Activated naive CD4-positive, alpha-beta T cell treated with anti-CD3 and anti-CD28 coated beads for 36 hours (primary cell): Measurements from ENCODE around the gene BHLHE23. TPM values are rescaled to one million over a fixed set of nuclear protein-coding genes. Genes with fewer than 3 reads are reported as not detected.
"Not testable (repeated sequence)": the region's sequence is repeated elsewhere in the genome, so short reads cannot be mapped to it uniquely, and the experiment has no call there.

Source experiments
- CTCF ChIA-PET: fragments of 350-600 bp; sonication (Branson Sonifier 250); formaldehyde crosslinking; loops from one replicate; lab custom pipeline; 2021; ENCODE audit warnings: antibody characterized with exemption; lab: Charles Lee
- DNase-seq: peaks from one replicate; pipeline ENCODE4 v3.0.0-alpha.2; 2020
- H3K27ac Mint-ChIP-seq: one replicate; pipeline ENCODE4 v1.8.0; 2021; ENCODE audit warnings: mild to moderate bottlenecking, mixed read lengths
- H3K27me3 Mint-ChIP-seq: one replicate; pipeline ENCODE4 v1.8.0; 2021; ENCODE audit warnings: low read depth, mixed read lengths
- H3K36me3 Mint-ChIP-seq: one replicate; pipeline ENCODE4 v1.8.0; 2021; ENCODE audit warnings: low read depth, mixed read lengths
- H3K4me1 Mint-ChIP-seq: one replicate; pipeline ENCODE4 v1.8.0; 2021; ENCODE audit warnings: low read depth, mixed read lengths
- H3K4me3 Mint-ChIP-seq: one replicate; pipeline ENCODE4 v1.8.0; 2021; ENCODE audit warnings: mild to moderate bottlenecking, moderate library complexity, mixed read lengths
- H3K9me3 Mint-ChIP-seq: one replicate; pipeline ENCODE4 v1.8.0; 2021; ENCODE audit warnings: mixed read lengths
- intact Hi-C: fragments of 100-400 bp; cut with micrococcal nuclease; formaldehyde crosslinking; loops from one replicate; pipeline ENCODE4 v1.15.1; 2023
- total RNA-seq, 2 experiments: library from RNA; stranded (reverse); gene quantifications; one replicate each; pipeline ENCODE4 v1.2.3, GENCODE V29; 2021

Gene BHLHE23
- total RNA-seq, 2 experiments from 2014 or later = not detected

DNA sequence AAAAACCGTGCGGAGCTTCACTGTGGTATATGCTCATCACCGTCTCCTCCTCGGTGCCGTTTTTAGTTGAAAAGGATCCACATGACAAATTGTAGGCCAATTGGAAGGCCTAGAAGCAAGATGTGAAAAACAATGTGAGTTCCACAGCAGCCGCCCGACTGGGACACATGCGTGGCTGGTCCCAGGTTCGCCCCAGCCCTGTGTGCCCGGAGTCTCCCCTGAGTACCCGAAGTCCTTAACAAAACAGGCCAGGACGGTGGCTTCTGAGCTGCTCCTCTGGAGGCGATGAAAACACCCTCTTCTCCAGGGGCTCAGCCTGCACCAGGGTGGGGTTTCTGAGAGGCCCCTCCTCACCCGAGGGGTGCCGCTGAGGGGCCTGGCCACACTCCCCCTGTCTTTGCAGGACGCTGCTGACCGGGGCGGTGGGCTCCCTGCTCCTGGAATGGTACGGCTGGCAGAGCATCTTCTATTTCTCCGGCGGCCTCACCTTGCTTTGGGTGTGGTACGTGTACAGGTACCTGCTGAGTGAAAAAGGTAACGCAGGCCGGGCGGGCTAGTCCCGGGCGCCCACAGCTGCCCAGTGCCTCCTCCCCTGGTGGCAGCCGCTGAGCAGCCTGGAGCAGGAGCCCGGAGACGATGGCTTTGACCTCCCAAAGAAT, 44.4 kb downstream of the BHLHE23 start:
- Mint-ChIP-seq H3K27me3 (no peaks in the 10 kb centered on the region), H3K36me3 (no peaks in the 10 kb centered on the region)

DNA sequence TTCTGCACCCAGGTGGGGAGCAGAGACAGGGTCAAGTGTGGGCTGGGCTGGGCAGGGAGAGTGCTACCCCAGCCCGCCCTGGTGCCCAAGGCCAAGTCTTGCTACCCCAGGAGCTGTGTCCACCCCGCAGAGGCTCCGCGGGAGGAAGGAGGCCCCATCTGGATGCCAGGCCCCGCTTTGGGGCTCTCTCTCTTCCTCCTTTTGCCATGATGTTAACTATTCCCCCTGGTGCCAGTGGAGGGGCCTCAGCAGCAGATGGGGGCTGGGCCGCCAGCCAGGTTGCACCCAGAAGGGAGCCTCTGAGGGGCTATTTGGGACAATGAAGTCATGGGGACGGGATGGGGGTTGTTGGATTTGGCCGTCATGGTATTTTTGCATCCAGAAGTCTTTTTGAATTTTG, 45.0 kb downstream of the BHLHE23 start:
- peaks cover 17% of the 10 kb centered on the region for H3K4me1 Mint-ChIP-seq
- H3K36me3 Mint-ChIP-seq = no peaks in the 10 kb centered on the region
- intact Hi-C loops = no loop called here
- CTCF ChIA-PET = interaction anchor here (1.1 kb wide), 1 partner anchor 11 kb away, joined by 3 read pairs; no protein-coding TSS in a partner anchor
- no peak overlapping the region for H3K27ac Mint-ChIP-seq
- H3K27me3 Mint-ChIP-seq = no peaks in the 10 kb centered on the region
- no peaks in the 10 kb centered on the region for H3K9me3 Mint-ChIP-seq
- DNase-seq = no peak
- H3K4me3 Mint-ChIP-seq = no peak overlapping the region

More for the DNA sequence above, 44.4 kb downstream of the BHLHE23 start:
- CTCF ChIA-PET = no interaction called here
- H3K9me3 Mint-ChIP-seq = no peaks in the 10 kb centered on the region
- H3K4me1 Mint-ChIP-seq = peaks cover 17% of the 10 kb centered on the region
- intact Hi-C loops = no loop called here
- no peak overlapping the region for H3K27ac Mint-ChIP-seq
- DNase-seq = no peak
- no peak overlapping the region for H3K4me3 Mint-ChIP-seq

DNA sequence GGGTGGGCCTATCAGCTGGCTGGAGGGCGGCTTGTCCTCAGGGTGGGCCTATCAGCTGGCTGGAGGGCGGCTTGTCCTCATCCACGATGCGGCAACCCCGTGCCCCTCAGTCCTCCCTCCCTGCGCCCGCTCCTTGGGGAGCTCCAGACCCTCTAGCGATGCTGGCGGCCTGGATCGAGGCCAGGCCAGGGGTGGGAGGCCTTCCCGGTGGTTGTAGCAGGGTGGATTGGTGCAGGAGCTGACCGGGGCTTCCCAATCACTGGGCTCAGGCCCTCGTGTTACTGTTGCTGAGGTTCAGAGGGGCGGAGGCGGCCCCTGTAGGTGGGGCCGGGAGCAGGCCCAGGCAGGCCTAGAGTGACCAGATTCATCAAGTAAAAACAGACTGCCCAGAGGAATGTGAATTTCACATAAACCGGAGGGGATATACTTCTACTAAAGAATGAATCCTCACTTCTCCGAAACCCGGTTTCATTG, 45.4 kb downstream of the BHLHE23 start:
- H3K27ac Mint-ChIP-seq = no peak overlapping the region

DNA sequence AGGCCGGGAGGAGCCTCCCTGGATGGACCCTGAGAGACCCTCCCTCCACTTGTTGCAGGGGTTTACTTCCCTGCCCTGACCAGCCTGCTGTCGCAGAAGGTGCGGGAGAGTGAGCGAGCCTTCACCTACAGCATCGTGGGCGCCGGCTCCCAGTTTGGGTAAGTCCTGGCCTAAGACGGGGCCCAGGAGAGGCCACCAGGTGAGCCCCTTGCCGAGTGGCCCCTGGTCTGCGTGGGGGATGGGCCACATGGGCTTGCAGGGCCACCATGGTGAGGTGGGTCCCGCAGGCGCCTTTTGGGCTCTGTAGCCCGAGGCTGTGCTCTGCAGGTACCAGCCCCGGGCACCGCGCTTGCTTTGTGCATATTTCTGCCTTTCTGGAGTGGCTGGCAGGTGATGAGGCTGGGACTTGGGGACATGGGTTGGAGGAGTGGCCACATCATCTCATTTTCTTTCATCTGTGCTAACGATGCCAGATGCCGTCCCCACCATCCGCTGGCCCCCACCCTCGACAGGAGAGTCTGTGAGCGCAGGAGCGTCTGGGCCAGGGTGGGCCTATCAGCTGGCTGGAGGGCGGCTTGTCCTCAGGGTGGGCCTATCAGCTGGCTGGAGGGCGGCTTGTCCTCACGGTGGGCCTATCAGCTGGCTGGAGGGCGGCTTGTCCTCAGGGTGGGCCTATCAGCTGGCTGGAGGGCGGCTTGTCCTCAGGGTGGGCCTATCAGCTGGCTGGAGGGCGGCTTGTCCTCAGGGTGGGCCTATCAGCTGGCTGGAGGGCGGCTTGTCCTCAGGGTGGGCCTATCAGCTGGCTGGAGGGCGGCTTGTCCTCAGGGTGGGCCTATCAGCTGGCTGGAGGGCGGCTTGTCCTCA, 46.1 kb downstream of the BHLHE23 start:
- H3K27ac Mint-ChIP-seq, H3K9me3 Mint-ChIP-seq: not testable (repeated sequence)

More for the DNA sequence above, 45.4 kb downstream of the BHLHE23 start:
- intact Hi-C loops = no loop called here
- Mint-ChIP-seq H3K4me3 (no peak overlapping the region), H3K36me3 (no peaks in the 10 kb centered on the region), H3K4me1 (peaks cover 17% of the 10 kb centered on the region), H3K27me3 (no peaks in the 10 kb centered on the region), H3K9me3 (no peaks in the 10 kb centered on the region)
- CTCF ChIA-PET = interaction anchor here (1.1 kb wide), 1 partner anchor 11 kb away, joined by 3 read pairs; no protein-coding TSS in a partner anchor
- no peak for DNase-seq

DNA sequence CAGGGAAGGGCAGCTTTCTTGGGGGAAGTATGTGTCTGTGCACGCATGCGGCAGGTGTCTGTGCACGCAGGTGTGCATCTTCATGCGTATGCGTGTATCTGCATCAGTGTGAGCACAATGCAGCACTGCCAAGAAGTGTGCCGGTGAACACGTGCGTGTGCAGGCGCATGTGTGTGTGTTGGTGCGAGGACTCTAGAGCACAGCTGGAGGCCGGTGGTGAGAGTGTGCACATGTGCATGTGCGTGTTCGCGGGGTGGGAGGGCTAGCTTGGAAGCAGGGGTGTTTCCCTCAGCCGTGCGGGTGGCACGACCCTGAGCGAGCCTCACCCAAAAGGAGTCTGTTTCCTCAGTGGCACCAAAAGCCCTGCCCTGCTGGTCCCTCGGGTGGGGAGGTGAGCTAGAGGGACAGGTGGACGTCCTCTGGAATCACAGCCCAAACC, 46.7 kb downstream of the BHLHE23 start:
- no peaks in the 10 kb centered on the region for H3K9me3 Mint-ChIP-seq
- H3K4me3 Mint-ChIP-seq = no peak overlapping the region
- intact Hi-C loops = no loop called here
- CTCF ChIA-PET = interaction anchor here (0.6 kb wide), 1 partner anchor 51 kb away, joined by 8 read pairs; no protein-coding TSS in a partner anchor
- H3K4me1 Mint-ChIP-seq = peaks cover 17% of the 10 kb centered on the region
- DNase-seq = no peak
- no peaks in the 10 kb centered on the region for H3K36me3 Mint-ChIP-seq
- H3K27ac Mint-ChIP-seq = no peak overlapping the region
- no peaks in the 10 kb centered on the region for H3K27me3 Mint-ChIP-seq

More for the DNA sequence above, 46.1 kb downstream of the BHLHE23 start:
- H3K36me3 Mint-ChIP-seq, DNase-seq, intact Hi-C loops, H3K4me3 Mint-ChIP-seq, H3K27me3 Mint-ChIP-seq: not testable (repeated sequence)
- peaks cover 17% of the 10 kb centered on the region for H3K4me1 Mint-ChIP-seq
- CTCF ChIA-PET = interaction anchor here (0.6 to 1.1 kb wide), 2 partner anchors 12 to 50 kb away, joined by 3 to 8 read pairs; no protein-coding TSS in a partner anchor

DNA sequence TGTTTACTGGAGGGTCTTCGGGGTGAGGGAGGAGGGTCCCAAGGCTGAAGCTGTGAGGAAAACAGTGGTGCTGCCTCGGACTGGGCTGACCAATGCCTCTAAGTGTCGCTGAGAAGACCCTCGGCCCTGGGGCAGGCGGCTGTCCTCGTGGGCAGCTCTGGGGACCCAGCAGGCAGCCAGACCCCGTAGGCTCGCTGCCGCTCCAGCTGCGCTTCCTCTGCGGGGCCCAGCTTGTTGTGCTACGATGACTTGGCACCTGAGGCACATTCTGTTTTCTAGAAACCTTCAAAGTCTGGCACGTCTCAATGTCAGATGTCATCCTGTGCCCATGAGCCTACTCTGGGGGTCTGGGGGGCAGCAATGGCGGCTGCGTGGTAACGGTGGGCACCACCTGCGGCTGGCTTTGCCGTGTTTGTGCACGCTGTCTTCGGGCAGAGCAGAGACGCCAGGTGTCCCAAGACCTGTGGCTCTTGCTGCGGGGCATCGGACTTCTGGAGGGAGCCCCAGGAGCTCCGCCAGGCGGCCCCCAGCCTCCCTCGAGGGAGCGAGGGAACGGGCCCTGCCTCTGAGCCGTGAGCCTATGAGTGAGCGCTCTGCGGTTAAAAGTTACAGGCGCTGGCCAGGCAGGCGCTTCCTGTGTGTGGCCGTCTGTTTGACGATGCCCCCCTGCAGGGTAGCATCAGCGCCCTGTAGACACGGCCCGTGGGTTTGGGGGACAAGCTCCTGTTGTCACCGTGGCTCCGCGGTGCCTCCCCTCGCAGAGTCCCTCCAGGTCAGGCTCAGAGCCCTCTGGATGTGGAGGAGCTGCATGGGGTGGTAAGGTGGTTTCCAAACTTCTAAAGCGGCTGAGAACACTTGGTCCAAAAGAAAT, 47.4 kb downstream of the BHLHE23 start:
- Mint-ChIP-seq H3K9me3 (no peaks in the 10 kb centered on the region), H3K4me1 (peaks cover 21% of the 10 kb centered on the region), H3K27me3 (no peaks in the 10 kb centered on the region), H3K36me3 (no peaks in the 10 kb centered on the region), H3K4me3 (no peak overlapping the region), H3K27ac (no peak overlapping the region)
- intact Hi-C loops = no loop called here
- CTCF ChIA-PET = interaction anchor here (0.6 kb wide), 1 partner anchor 51 kb away, joined by 8 read pairs; no protein-coding TSS in a partner anchor
- DNase-seq = no peak

DNA sequence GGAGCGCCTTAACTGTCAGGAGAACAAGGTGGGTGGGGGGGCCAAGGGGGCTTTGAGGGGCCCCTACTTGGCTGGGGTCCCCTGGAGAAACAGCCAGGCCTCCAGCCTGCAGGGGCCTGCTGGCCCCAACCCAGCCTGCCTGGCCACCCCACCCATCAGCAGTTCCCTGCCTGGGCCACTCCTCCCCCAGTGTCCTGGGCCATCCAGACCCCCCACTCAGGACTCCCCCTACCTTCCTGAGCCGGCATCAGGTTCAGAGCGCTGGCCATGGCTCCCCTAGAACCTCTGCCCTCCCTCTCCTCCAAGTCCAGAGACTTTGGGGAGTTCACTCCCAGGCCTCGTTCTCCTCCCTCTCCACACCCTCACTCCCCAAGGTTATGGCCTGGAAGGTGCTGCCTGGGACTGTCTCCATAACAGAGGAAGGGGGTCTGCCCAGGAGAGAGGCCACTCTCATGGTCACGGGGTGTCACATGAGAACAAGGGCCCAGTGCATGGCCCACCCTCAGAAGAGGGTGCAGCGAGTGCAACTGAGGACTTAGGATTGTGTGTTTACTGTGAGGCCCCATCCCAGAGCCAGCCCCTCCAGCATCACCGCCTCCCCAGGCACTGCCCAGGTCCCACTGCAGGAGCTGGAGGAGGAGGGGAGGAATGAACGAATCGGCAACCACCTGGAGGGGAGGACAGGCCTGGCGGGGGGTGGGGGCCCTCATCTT, 48.2 kb downstream of the BHLHE23 start:
- Mint-ChIP-seq H3K4me3 (no peak overlapping the region), H3K36me3 (no peaks in the 10 kb centered on the region), H3K9me3 (no peaks in the 10 kb centered on the region), H3K27ac (no peak overlapping the region), H3K4me1 (peaks cover 28% of the 10 kb centered on the region), H3K27me3 (no peaks in the 10 kb centered on the region)
- DNase-seq = no peak
- intact Hi-C loops = no loop called here
- CTCF ChIA-PET = no interaction called here

DNA sequence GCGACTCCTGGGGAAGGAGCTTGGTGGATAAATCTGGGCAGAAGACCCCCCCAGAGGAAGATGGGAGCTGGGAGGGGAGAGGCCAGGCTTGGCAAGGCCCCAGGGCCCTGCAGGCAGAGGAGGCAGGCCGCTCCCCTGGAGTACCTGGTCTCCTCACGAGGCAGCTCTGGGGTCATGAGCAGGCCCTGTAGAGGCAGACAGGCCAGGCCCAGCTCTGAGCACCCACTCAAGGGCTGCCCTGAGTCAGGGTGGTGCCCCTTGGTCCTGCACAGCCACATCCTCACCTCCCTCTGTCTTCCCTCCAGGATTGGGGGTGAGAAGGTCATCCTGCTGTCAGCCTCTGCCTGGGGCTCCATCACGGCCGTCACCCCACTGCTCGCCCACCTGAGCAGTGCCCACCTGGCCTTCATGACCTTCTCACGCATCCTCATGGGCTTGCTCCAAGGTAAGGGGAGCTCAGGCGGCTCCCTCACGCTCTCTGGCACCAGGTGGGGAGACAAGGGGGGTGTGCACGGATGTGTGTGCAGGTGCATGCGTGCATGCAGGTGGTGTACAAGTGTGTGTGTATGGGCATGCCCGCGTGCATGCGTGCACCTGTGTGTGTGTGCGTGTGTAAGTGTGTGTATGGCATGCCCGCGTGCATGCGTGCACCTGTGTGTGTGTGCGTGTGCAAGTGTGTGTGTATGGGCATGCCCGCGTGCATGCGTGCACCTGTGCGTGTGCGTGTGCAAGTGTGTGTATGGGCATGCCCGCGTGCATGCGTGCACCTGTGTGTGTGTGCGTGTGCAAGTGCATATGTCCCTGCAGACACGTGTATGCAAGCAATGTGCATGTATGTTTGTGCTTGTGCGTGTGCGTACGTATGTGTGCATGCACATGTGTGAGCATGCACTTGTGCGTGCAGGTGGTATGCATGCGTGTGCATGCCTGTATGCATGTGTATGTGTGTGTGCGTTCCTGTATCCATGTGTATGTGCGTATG, 49.3 kb downstream of the BHLHE23 start:
- CTCF ChIA-PET = no interaction called here
- no peak for DNase-seq
- H3K4me3 Mint-ChIP-seq = no peak overlapping the region
- H3K36me3 Mint-ChIP-seq = no peaks in the 10 kb centered on the region
- peaks cover 35% of the 10 kb centered on the region for H3K4me1 Mint-ChIP-seq
- H3K27me3 Mint-ChIP-seq = no peaks in the 10 kb centered on the region
- H3K9me3 Mint-ChIP-seq = no peaks in the 10 kb centered on the region
- intact Hi-C loops = no loop called here
- no peak overlapping the region for H3K27ac Mint-ChIP-seq

DNA sequence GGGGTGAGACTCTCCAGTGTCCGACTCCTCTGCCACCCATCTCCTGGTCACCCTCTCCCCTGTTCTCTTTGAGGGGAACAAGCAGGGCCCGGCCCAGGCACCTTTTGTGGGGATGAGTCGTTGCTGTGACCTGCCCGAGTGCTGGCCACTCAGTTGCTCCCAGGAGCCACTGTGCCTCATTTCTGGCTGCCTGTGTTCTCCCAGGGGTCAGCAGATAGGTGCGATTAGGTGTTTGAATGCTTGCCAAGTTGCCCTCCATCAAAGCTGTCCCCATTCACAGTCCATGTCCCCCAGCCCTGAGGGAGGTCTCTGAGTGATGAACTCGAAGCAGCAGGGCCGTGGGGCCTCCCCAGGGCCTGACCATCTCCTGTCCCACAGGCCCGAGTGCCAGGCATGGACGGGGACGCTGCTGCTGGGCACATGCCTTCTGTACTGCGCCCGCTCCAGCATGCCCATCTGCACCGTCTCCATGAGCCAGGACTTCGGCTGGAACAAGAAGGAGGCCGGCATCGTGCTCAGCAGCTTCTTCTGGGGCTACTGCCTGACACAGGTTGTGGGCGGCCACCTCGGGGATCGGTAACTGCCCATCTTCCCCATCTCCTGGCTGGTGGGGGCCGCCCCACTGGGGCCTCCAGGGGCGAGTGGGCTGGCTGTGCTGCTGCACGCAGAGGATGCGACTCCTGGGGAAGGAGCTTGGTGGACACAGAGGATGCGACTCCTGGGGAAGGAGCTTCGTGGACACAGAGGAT, 50.2 kb downstream of the BHLHE23 start:
- DNase-seq = no peak
- H3K27me3 Mint-ChIP-seq = no peaks in the 10 kb centered on the region
- CTCF ChIA-PET = no interaction called here
- H3K27ac Mint-ChIP-seq = no peak overlapping the region
- H3K9me3 Mint-ChIP-seq = no peaks in the 10 kb centered on the region
- no peak overlapping the region for H3K4me3 Mint-ChIP-seq
- intact Hi-C loops = no loop called here
- H3K36me3 Mint-ChIP-seq = no peaks in the 10 kb centered on the region
- H3K4me1 Mint-ChIP-seq = peaks cover 39% of the 10 kb centered on the region
